ENCODE measurements around the gene GDE1.

The GDE1 gene

GRCh38 chr16:19540241-19540970 is 18.5 kb upstream of the GDE1 start:
- Mint-ChIP-seq H3K4me3 (no peak overlapping the region), H3K27ac (no peak overlapping the region)

GRCh38 chr16:19532601-19533000 is 10.7 kb upstream of the GDE1 start:
- no peak for DNase-seq
- H3K27me3 Mint-ChIP-seq, result no peaks in the 10 kb centered on the region
- H3K9me3 Mint-ChIP-seq, result no peaks in the 10 kb centered on the region
- no peak for ATAC-seq (replicated peaks)
- peaks cover 10 to 29% of the 10 kb centered on the region in 2 donors for H3K36me3 Mint-ChIP-seq
- no peak overlapping the region for H3K27ac Mint-ChIP-seq
- no peak overlapping the region for H3K4me3 Mint-ChIP-seq
- no peaks in the 10 kb centered on the region for H3K4me1 Mint-ChIP-seq

More at GRCh38 chr16:19540241-19540970, 18.5 kb upstream of the GDE1 start:
- peaks cover 24 to 51% of the 10 kb centered on the region in 2 donors for H3K36me3 Mint-ChIP-seq
- ATAC-seq (replicated peaks) (no peak), DNase-seq (no peak)
- peaks cover 0 to 2% of the 10 kb centered on the region in 2 donors for H3K9me3 Mint-ChIP-seq
- no peaks in the 10 kb centered on the region for H3K27me3 Mint-ChIP-seq
- no peaks in the 10 kb centered on the region for H3K4me1 Mint-ChIP-seq

- Mint-ChIP-seq H3K4me3 (no peak overlapping the region), H3K4me1 (peaks cover 9 to 15% of the 10 kb centered on the region in 2 donors), H3K9me3 (no peaks in the 10 kb centered on the region), H3K27me3 (no peaks in the 10 kb centered on the region), H3K27ac (no peak overlapping the region), H3K36me3 (peaks cover 4 to 24% of the 10 kb centered on the region in 2 donors)
- ATAC-seq (replicated peaks) (no peak), DNase-seq (no peak)
Measured at GRCh38 chr16:19528666-19529065, 6.8 kb upstream of the GDE1 start.

GRCh38 chr16:19527161-19527560 is 5.3 kb upstream of the GDE1 start:
- H3K36me3 Mint-ChIP-seq, result peaks cover 4 to 18% of the 10 kb centered on the region in 2 donors
- H3K4me1 Mint-ChIP-seq, result peaks cover 13 to 22% of the 10 kb centered on the region in 2 donors
- no peak overlapping the region for H3K27ac Mint-ChIP-seq
- H3K4me3 Mint-ChIP-seq, result no peak overlapping the region
- DNase-seq, result no peak
- no peaks in the 10 kb centered on the region for H3K27me3 Mint-ChIP-seq
- no peaks in the 10 kb centered on the region for H3K9me3 Mint-ChIP-seq
- ATAC-seq (replicated peaks), result no peak

GRCh38 chr16:19525385-19525723 is 3.5 kb upstream of the GDE1 start:
- Mint-ChIP-seq H3K27ac (no peak overlapping the region), H3K36me3 (peaks cover 4 to 17% of the 10 kb centered on the region in 2 donors), H3K4me3 (peak overlapping the region; percentile 88 to 94), H3K4me1 (peaks cover 22 to 35% of the 10 kb centered on the region in 2 donors), H3K27me3 (no peaks in the 10 kb centered on the region), H3K9me3 (no peaks in the 10 kb centered on the region)
- no peak for DNase-seq
- no peak for ATAC-seq (replicated peaks)

- DNase-seq, result no peak
- H3K4me1 Mint-ChIP-seq, result peaks cover 22 to 39% of the 10 kb centered on the region in 2 donors
Measured at GRCh38 chr16:19524616-19525384, 2.9 kb upstream of the GDE1 start.

GRCh38 chr16:19524356-19524615 is 2.4 kb upstream of the GDE1 start:
- Mint-ChIP-seq H3K9me3 (no peaks in the 10 kb centered on the region), H3K27ac (peak overlapping the region; percentile 90), H3K4me1 (peaks cover 22 to 39% of the 10 kb centered on the region in 2 donors), H3K4me3 (peak overlapping the region; percentile 88 to 94), H3K27me3 (no peaks in the 10 kb centered on the region), H3K36me3 (peaks cover 4 to 17% of the 10 kb centered on the region in 2 donors)
- DNase-seq (no peak), ATAC-seq (replicated peaks) (peak; percentile 0 to 6)

More at GRCh38 chr16:19524616-19525384, 2.9 kb upstream of the GDE1 start:
- Mint-ChIP-seq H3K9me3 (no peaks in the 10 kb centered on the region), H3K27me3 (no peaks in the 10 kb centered on the region), H3K4me3 (peak overlapping the region; percentile 88 to 94), H3K27ac (peak overlapping the region; percentile 90), H3K36me3 (peaks cover 4 to 17% of the 10 kb centered on the region in 2 donors)
- ATAC-seq (replicated peaks), result peak in 1 of 2 donors; percentile 5

- ATAC-seq (replicated peaks) (peak; percentile 87 to 91), DNase-seq (peak; percentile 92)
- H3K4me3 Mint-ChIP-seq, result peak within 1 kb of the TSS; percentile 88 to 94
- H3K27me3 Mint-ChIP-seq, result no peaks in the 10 kb centered on the region
- H3K36me3 Mint-ChIP-seq, result peaks cover 2 to 13% of the 10 kb centered on the region in 2 donors
- peak within 1 kb of the TSS; percentile 90 for H3K27ac Mint-ChIP-seq
- no peaks in the 10 kb centered on the region for H3K9me3 Mint-ChIP-seq
- peaks cover 24 to 42% of the 10 kb centered on the region in 2 donors for H3K4me1 Mint-ChIP-seq
Measured at GRCh38 chr16:19523559-19524355, 1.9 kb upstream of the GDE1 start, which contains the start of gene CCP110. Gene CCP110, plus strand, starts transcription at chr16:19523942. Its CDS starts 3,940 bp downstream, at chr16:19527882.

- DNase-seq (no peak), ATAC-seq (replicated peaks) (no peak)
- Mint-ChIP-seq H3K27me3 (no peaks in the 10 kb centered on the region), H3K36me3 (peaks cover 5 to 7% of the 10 kb centered on the region in 2 donors), H3K4me3 (no peak overlapping the region), H3K4me1 (peaks cover 24 to 48% of the 10 kb centered on the region in 2 donors), H3K27ac (no peak overlapping the region), H3K9me3 (no peaks in the 10 kb centered on the region)
Measured at GRCh38 chr16:19523184-19523558, 1.3 kb upstream of the GDE1 start.

GRCh38 chr16:19522760-19523159 is 862 bp upstream of the GDE1 start:
- H3K4me1 Mint-ChIP-seq, result peaks cover 24 to 48% of the 10 kb centered on the region in 2 donors
- DNase-seq (no peak), ATAC-seq (replicated peaks) (no peak)
- no peak overlapping the region for H3K27ac Mint-ChIP-seq
- no peak overlapping the region for H3K4me3 Mint-ChIP-seq
- H3K9me3 Mint-ChIP-seq, result no peaks in the 10 kb centered on the region
- H3K36me3 Mint-ChIP-seq, result peaks cover 5 to 7% of the 10 kb centered on the region in 2 donors
- no peaks in the 10 kb centered on the region for H3K27me3 Mint-ChIP-seq

- H3K4me1 Mint-ChIP-seq, result peaks cover 24 to 48% of the 10 kb centered on the region in 2 donors
- peak overlapping the region; percentile 95 for H3K27ac Mint-ChIP-seq
- peak overlapping the region; percentile 84 to 96 for H3K4me3 Mint-ChIP-seq
- no peak for ATAC-seq (replicated peaks)
- no peaks in the 10 kb centered on the region for H3K9me3 Mint-ChIP-seq
- H3K27me3 Mint-ChIP-seq, result no peaks in the 10 kb centered on the region
- DNase-seq, result no peak
- H3K36me3 Mint-ChIP-seq, result peaks cover 6 to 9% of the 10 kb centered on the region in 2 donors
Measured at GRCh38 chr16:19522397-19522732, 467 bp upstream of the GDE1 start.

GRCh38 chr16:19520861-19521331 is 1.0 kb downstream of the GDE1 start:
- no peaks in the 10 kb centered on the region for H3K27me3 Mint-ChIP-seq
- H3K4me1 Mint-ChIP-seq, result peaks cover 24 to 48% of the 10 kb centered on the region in 2 donors
- peak overlapping the region; percentile 84 to 96 for H3K4me3 Mint-ChIP-seq
- no peaks in the 10 kb centered on the region for H3K9me3 Mint-ChIP-seq
- H3K27ac Mint-ChIP-seq, result peak overlapping the region; percentile 95
- peaks cover 16 to 17% of the 10 kb centered on the region in 2 donors for H3K36me3 Mint-ChIP-seq
- no peak for ATAC-seq (replicated peaks)
- no peak for DNase-seq

- Mint-ChIP-seq H3K27ac (no peak overlapping the region), H3K36me3 (peaks cover 23 to 28% of the 10 kb centered on the region in 2 donors), H3K4me1 (peaks cover 22 to 42% of the 10 kb centered on the region in 2 donors), H3K27me3 (no peaks in the 10 kb centered on the region), H3K4me3 (no peak overlapping the region), H3K9me3 (no peaks in the 10 kb centered on the region)
- ATAC-seq (replicated peaks) (no peak), DNase-seq (no peak)
Measured at GRCh38 chr16:19518388-19518787, 3.5 kb downstream of the GDE1 start.

GRCh38 chr16:19517424-19518089 is 4.3 kb downstream of the GDE1 start:
- ATAC-seq (replicated peaks) (no peak), DNase-seq (no peak)
- Mint-ChIP-seq H3K4me3 (no peak overlapping the region), H3K27me3 (no peaks in the 10 kb centered on the region), H3K4me1 (peaks cover 22 to 41% of the 10 kb centered on the region in 2 donors), H3K36me3 (peaks cover 30 to 36% of the 10 kb centered on the region in 2 donors), H3K27ac (no peak overlapping the region), H3K9me3 (no peaks in the 10 kb centered on the region)
